NCI-H526 (cell line): ENCODE data around the gene SMIM41.
A peak's percentile ranks its signal among the peaks of the same experiment; 100 is the strongest.

Experiments used
- DNase-seq, 2 experiments: peaks; one replicate each; lab custom pipeline; 2025; lab: John Stamatoyannopoulos, UW

Gene SMIM41

GRCh38 chr12:52122540-52122871 lies 43.0 kb downstream of the SMIM41 start:
- no peak for DNase-seq

- DNase-seq, result no peak
Observed at GRCh38 chr12:52122904-52123303, 43.4 kb downstream of the SMIM41 start.

DNA sequence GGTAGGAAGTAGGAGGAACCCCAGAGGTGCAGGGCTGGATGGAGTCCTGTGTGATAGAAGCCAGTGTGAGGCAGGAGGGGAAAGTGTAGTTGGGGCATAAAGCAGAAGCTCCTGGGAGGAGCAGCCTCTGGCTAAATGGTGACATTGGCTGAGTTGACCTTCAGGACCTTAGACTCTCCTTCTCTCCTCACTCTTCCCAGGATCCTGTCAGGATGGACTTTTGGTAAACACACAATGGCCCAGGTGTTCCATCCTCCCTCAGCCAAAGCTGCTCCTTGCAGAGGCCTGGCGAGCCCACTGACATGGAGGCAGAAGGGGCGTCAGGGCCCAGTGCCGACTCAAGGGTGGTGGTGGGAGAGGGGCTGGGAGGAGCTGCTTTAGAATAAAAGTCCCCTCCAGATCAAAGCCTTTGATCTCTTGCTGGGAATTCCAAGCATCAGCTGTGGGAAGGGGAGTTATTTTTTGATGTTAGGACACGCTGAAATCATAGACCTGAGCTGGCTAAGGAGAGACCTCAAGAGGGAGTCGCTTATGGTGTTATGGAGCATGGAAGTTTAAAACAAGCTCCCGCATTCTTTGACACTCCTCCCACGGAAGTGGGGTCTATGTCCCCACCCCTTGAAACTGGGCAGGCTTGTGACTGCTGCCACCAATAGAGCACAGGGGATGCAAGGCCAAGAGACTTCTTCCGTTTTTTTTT lies 44.1 kb downstream of the SMIM41 start:
- no peak for DNase-seq

GRCh38 chr12:52125476-52125900 lies 46.0 kb downstream of the SMIM41 start:
- peak; percentile 32 to 81 for DNase-seq

- peak in 1 of 2 experiments; percentile 18 for DNase-seq
Observed at GRCh38 chr12:52126050-52126604, 46.6 kb downstream of the SMIM41 start.

DNA sequence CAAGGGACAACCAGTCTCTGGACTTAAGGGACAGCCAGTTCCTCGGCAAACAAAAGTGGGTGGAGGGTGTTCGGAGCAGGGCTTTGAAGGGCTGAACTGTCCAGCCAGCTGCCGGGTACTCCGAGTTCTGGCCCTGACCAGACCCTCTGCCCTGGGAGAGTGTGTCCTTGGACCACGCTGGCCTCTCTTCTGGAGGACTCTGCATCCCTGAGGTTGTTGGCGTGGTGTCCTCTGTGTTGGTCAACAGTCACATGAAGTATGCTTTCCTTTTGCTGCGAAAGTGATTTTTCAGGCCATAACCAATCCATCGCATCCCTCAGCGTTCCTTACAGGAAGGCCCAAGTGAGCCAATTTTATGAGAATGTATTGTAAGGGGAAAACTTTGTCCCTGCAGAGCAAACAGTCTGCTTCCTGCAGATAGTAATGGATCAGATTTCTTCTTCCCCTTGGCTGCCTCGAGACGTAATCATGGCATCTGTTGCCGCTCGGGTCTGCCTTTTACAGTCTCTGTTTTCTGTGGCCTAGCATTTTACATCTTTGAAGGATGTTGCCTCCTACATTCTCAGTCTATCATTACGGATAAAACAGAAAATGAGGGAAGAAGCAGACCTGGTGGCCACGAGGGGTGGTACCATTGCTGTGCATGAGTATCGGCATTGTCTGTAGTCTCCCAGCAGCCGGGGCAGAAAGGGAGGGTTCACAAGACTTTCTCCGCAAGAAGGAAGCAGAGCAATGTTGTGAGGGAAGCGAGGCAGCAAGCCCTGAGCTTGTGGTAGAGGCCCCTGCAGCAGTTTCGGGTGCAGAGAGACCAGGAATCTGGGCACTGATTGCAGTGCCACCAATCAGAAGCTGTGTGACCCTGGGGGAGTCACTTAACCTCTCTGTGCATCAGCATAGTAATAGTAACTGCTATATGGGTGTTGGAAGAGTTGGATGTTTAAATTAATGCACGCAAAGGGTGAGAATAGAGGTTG lies 47.4 kb downstream of the SMIM41 start:
- DNase-seq, result no peak

GRCh38 chr12:52127683-52128450 lies 48.4 kb downstream of the SMIM41 start:
- DNase-seq, result no peak

DNA sequence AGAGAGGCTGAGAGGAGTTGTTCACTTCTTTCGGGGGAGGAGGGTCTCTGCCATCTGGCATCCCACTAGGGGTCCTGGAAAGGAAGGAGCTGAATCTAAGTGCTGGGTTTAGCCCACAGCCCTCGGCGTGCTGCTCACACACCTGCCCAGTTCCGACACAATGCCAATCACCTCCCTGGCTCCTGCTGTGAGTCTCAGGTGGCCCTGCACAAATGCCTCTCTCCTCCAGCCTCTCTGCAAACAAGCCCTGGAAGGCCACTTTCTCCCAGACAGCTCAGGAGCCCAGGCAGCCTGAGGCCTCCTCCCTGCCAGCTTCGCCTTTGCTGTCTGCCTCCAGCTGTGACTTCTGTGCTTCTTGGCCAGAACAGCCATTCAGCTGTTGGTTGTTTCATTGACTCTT lies 51.2 kb downstream of the SMIM41 start:
- DNase-seq, result no peak

- no peak for DNase-seq
Observed at GRCh38 chr12:52132754-52133161, 53.3 kb downstream of the SMIM41 start.

DNA sequence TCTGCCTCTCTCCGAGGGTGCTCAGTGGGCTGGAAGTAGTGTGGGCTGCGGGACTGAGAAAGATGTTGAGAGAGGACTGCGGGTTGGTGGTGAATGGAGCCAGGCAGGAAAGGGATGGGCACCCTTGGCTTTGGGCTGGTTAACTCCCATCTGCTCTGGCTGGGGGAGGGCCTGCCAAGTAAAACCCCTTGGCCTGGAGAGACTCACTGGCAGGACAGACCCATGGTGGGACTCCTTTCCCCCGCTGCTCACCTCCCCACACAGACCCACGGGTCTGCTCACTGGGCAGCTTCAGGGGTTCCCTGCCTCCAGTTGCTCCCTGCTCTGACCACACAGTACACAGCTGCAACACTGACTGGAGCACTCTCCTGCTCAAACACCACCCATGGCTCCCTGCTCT lies 58.2 kb downstream of the SMIM41 start:
- no peak for DNase-seq

- no peak for DNase-seq
Observed at GRCh38 chr12:52139147-52139546, 59.6 kb downstream of the SMIM41 start.

- DNase-seq, result peak in 1 of 2 experiments; percentile 77
Observed at GRCh38 chr12:52139579-52140062, 60.1 kb downstream of the SMIM41 start.

DNA sequence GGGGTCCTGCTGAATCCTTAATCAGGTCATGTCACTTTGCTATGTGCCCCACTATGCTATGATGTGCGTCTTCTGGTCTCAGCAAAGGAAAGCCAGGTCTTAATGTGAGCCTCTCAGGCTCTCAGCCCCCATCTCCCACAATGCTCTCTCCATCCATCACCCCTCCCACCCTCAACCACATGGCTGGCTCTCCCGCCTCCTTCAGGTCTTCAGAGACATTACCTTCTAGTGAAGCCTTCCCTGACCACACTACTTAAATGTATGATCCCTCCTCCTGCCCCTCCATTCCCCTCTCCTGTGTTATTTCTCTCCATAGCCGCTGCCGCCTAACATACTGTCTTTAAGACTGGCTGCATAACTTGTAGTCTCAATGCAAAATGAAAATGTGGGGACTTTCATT lies 61.8 kb downstream of the SMIM41 start:
- DNase-seq, result no peak

DNA sequence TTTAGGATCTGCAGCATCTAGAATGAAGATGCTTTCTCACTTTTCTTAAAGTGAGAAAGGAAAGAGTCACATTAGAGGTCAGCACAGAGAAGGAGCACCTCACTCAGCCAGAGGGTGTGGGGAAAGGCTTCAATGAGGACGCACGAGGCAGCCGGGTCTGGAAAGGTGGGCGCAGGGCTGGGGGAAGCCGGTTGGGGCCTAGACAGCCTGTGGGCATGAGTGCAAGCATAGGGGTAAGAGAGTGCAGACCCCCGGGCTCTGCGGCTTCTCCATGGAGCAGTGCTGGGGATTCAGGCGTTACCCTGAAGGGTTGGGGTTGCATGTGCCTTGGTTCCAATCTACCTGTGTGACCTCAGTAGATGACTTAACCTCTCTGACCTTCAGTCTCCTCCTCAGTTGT lies 62.4 kb downstream of the SMIM41 start:
- DNase-seq, result no peak

DNA sequence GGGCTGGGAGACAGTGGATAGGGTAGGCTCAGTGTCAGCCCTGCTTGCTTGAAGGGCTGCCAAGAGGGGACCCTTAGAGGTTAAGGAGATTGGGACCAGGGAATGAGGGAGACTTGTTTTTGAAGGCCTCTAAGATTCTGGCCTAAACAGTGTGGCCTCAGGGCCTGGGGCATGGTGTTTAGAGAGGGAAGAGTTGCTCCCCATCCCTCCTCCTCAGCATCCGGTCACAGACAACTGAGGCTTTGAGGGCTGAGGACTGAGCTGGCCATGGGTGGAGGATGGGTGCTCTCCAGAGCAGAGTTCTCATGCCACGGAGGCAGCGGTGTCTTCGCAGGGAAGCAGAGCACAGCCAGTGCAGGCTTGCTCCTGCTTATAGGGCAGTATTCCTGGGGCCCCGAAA lies 62.9 kb downstream of the SMIM41 start:
- DNase-seq, result no peak

GRCh38 chr12:52144512-52145227 lies 65.2 kb downstream of the SMIM41 start:
- DNase-seq, result no peak

GRCh38 chr12:52145228-52146088 lies 66.0 kb downstream of the SMIM41 start:
- DNase-seq, result no peak

GRCh38 chr12:52146089-52146821 lies 66.8 kb downstream of the SMIM41 start:
- DNase-seq, result no peak

GRCh38 chr12:52146822-52147366 lies 67.4 kb downstream of the SMIM41 start:
- DNase-seq, result no peak
